Lower leg skin (tissue), 4 donors: ENCODE data around the gene TRPM3. TPM values are rescaled to one million over a fixed set of nuclear protein-coding genes. Genes with fewer than 3 reads are reported as not detected.

ENCODE experiments used
- DNase-seq, 2 donors: peaks; one replicate each; pipeline ENCODE4 v3.0.0-alpha.2; 2019; ENCODE audit warnings: low spot score in 2 of 2
- H3K4me3 ChIP-seq: fragments of 200-600 bp; sonication (generic); 2 replicates; pipeline ENCODE4 v1.5.1; 2017; ENCODE audit warnings: mild to moderate bottlenecking, low read depth; ENCODE audit not compliant: poor library complexity, severe bottlenecking
- POLR2A ChIP-seq, 2 donors: fragments of 450-650 bp; IDR thresholded peaks; one replicate each; pipeline ENCODE4 v1.6.1; 2016 to 2017; ENCODE audit warnings: antibody characterized with exemption in 2 of 2, mild to moderate bottlenecking in 1 of 2, moderate library complexity in 1 of 2
- WGBS, 2 donors: methylation state at CpG; one replicate each; pipeline ENCODE4 v1.1.5; 2018; 5-methylcytosine and 5-hydroxymethylcytosine counted together
- intact Hi-C: fragments of 100-400 bp; cut with DNase I; formaldehyde crosslinking; loops from one replicate; pipeline ENCODE4 v1.15.0; 2023; ENCODE audit warnings: low total_unique reads
- total RNA-seq, 4 donors: library from RNA; depleted of rRNA; stranded (reverse); fragments of >200 nt; gene quantifications; one replicate each; pipeline ENCODE4 v1.1.0, GENCODE V29; 2016
- TF ChIP-seq, protein P1 (sequence below), 3 donors: fragments of 450-650 bp; IDR thresholded peaks; one replicate each; pipeline ENCODE4 v1.5.1; 2016; ENCODE audit warnings: antibody characterized with exemption in 3 of 3, mild to moderate bottlenecking in 3 of 3, moderate library complexity in 2 of 3

The TRPM3 gene
- total RNA-seq, 4 donors from 2014 or later = 0.10 to 0.29 TPM; not detected in 2

DNA sequence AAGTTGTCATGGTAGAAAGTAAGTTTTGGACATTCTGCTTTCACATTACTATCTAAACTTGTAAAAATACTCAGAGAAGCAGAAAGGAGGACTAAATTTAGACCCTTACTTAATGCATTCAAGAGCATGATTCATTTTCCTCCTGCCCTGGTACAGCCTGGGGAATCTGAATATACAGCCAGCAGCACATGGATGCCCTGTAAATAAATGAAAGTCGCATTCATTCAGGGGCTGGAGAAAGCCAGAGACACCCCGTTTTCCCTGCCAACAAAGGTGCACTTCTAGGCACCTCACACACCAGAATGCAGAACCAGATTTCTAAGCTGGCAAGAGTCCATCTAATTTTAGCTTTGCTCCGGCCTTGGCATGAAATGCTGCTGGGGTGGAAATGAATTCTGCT lies 534.2 kb downstream of the TRPM3 start:
- DNase-seq = no peak
- no peak overlapping the region for H3K4me3 ChIP-seq
- TF ChIP-seq, protein P1, sequence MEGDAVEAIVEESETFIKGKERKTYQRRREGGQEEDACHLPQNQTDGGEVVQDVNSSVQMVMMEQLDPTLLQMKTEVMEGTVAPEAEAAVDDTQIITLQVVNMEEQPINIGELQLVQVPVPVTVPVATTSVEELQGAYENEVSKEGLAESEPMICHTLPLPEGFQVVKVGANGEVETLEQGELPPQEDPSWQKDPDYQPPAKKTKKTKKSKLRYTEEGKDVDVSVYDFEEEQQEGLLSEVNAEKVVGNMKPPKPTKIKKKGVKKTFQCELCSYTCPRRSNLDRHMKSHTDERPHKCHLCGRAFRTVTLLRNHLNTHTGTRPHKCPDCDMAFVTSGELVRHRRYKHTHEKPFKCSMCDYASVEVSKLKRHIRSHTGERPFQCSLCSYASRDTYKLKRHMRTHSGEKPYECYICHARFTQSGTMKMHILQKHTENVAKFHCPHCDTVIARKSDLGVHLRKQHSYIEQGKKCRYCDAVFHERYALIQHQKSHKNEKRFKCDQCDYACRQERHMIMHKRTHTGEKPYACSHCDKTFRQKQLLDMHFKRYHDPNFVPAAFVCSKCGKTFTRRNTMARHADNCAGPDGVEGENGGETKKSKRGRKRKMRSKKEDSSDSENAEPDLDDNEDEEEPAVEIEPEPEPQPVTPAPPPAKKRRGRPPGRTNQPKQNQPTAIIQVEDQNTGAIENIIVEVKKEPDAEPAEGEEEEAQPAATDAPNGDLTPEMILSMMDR (IDR thresholded peaks at IDR 0.05) = no peak
- no peak for TF ChIP-seq POLR2A (IDR thresholded peaks at IDR 0.05)
- 12 to 15% methylated on average over 3 of the region's 3 CpGs for WGBS, 2 donors
- intact Hi-C loops = no loop called here

DNA sequence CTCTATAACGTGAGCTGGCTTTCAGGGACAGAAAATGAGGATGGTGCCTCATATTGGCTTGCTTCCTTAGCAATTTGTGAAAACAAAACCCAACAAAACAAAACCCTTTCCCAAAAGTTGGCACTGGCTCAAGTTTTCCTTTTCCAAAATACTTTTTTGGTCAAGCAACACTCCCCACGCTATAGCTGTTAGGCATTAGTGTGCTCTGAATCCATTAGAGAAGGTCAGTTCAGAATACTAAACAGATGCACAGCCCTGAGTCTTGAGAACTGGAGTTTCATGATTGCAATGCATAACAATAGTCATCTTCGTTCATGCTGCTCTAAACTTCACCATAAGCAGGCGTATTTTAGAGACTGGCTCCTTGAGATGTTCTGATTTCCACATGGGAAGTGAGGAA lies 534.9 kb downstream of the TRPM3 start:
- TF ChIP-seq POLR2A (IDR thresholded peaks at IDR 0.05) = no peak
- TF ChIP-seq, protein P1 (IDR thresholded peaks at IDR 0.05) = no peak
- no peak overlapping the region for H3K4me3 ChIP-seq
- intact Hi-C loops = no loop called here
- DNase-seq = no peak
- 49 to 52% methylated on average over 4 of the region's 4 CpGs for WGBS, 2 donors

GRCh38 chr9:70581955-70582350 lies 539.5 kb downstream of the TRPM3 start:
- TF ChIP-seq, protein P1 (IDR thresholded peaks at IDR 0.05) = no peak
- no peak for TF ChIP-seq POLR2A (IDR thresholded peaks at IDR 0.05)
- DNase-seq = no peak
- no peak overlapping the region for H3K4me3 ChIP-seq
- WGBS, 2 donors = 82 to 86% methylated on average over 2 of the region's 2 CpGs
- intact Hi-C loops = no loop called here

- WGBS, 2 donors = 70 to 88% methylated on average over 7 of the region's 7 CpGs
- no peak for DNase-seq
- intact Hi-C loops = no loop called here
- H3K4me3 ChIP-seq = no peak overlapping the region
- no peak for TF ChIP-seq POLR2A (IDR thresholded peaks at IDR 0.05)
- TF ChIP-seq, protein P1 (IDR thresholded peaks at IDR 0.05) = no peak
Measured at GRCh38 chr9:70581214-70581954, 540.0 kb downstream of the TRPM3 start.

DNA sequence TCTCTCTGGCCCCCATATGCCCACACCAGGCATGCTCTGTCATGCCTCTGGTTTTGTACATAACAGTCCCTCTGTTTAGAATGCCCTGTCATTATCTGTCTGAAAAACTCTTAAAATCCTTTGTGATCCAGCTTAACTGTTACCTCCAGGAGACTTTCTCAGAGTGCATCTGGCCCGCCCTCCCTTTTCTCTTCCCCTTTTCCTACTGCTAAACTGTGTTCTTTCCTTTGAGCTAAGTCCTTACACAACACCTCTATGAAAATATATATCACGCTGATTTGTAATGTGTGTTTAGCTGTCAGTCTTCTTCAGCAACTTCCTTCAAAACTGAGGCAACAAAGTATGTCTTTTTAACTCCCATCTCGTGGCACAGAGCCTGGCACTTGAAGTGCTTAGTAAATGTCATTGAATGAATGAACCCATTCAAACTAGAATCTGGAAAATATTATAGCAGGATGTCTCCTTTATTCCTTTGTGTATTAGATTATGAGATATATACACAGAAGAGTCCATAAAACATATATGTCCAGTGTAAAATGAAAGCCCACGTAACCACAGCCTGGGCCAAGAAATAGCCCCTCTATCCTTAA lies 540.7 kb downstream of the TRPM3 start:
- intact Hi-C loops = no loop called here
- WGBS, 2 donors = 77 to 81% methylated on average over 3 to 4 of the region's 4 CpGs
- TF ChIP-seq, protein P1 (IDR thresholded peaks at IDR 0.05) = no peak
- no peak overlapping the region for H3K4me3 ChIP-seq
- no peak for DNase-seq
